Neural cell (in vitro differentiated cells): ENCODE data around the gene GHRL. TPM values are rescaled to one million over a fixed set of nuclear protein-coding genes. Genes with fewer than 3 reads are reported as not detected.

ENCODE experiments used
- H2AFZ ChIP-seq: fragments of 200-600, 300-800 bp; sonication (generic), shearing (Covaris generic); 2 replicates; pipeline ENCODE4 v1.6.0; 2014; ENCODE audit warnings: low read depth, mild to moderate bottlenecking, antibody characterized with exemption, low read length, moderate library complexity
- H3F3A ChIP-seq: fragments of 200-600 bp; shearing (Covaris generic); 2 replicates; pipeline ENCODE4 v1.6.1; 2016; ENCODE audit warnings: mild to moderate bottlenecking, moderate library complexity, mixed read lengths, antibody characterized with exemption, low read length; ENCODE audit not compliant: insufficient read depth, poor library complexity, severe bottlenecking
- H3K27ac ChIP-seq: fragments of 200-600, 300-800 bp; sonication (generic), shearing (Covaris generic); 2 replicates; pipeline ENCODE4 v1.5.1; 2014; ENCODE audit warnings: mild to moderate bottlenecking, low read length, moderate library complexity
- H3K27me3 ChIP-seq: fragments of 300-800, 200-600 bp; sonication (generic), shearing (Covaris generic); 2 replicates; pipeline ENCODE4 v1.6.0; 2014; ENCODE audit warnings: mild to moderate bottlenecking, low read depth, low read length, moderate library complexity; ENCODE audit not compliant: insufficient read depth
- H3K36me3 ChIP-seq: fragments of 300-800, 200-600 bp; sonication (generic), shearing (Covaris generic); 2 replicates; pipeline ENCODE4 v1.5.1; 2014; ENCODE audit warnings: mild to moderate bottlenecking, antibody characterized with exemption, low read length, moderate library complexity; ENCODE audit not compliant: insufficient read depth
- H3K4me2 ChIP-seq: fragments of 300-800, 200-600 bp; sonication (generic), shearing (Covaris generic); 2 replicates; pipeline ENCODE4 v1.6.0; 2014; ENCODE audit warnings: mild to moderate bottlenecking, low read length
- H3K4me3 ChIP-seq: fragments of 300-800, 200-600 bp; sonication (generic), shearing (Covaris generic); 2 replicates; pipeline ENCODE4 v1.5.1; 2014; ENCODE audit warnings: mild to moderate bottlenecking, low read length, moderate library complexity
- H3K79me2 ChIP-seq: fragments of 200-600 bp; shearing (Covaris generic); replicated peaks from 2 replicates; pipeline ENCODE4 v1.6.0; 2014; ENCODE audit warnings: mild to moderate bottlenecking, low read length, moderate library complexity; ENCODE audit not compliant: insufficient read depth
- H3K9ac ChIP-seq: fragments of 300-800, 200-600 bp; sonication (generic), shearing (Covaris generic); 2 replicates; pipeline ENCODE4 v1.6.1; 2016; ENCODE audit warnings: mild to moderate bottlenecking, low read length, mixed read lengths
- H3K9me2 ChIP-seq: fragments of 200-600 bp; shearing (Covaris generic); 2 replicates; pipeline ENCODE4 v1.6.1; 2016; ENCODE audit warnings: mild to moderate bottlenecking, low read length, mixed read lengths; ENCODE audit not compliant: insufficient read depth
- H3K9me3 ChIP-seq: fragments of 200-600, 300-800 bp; sonication (generic), shearing (Covaris generic); 2 replicates; pipeline ENCODE4 v1.6.1; 2016; ENCODE audit warnings: mild to moderate bottlenecking, mixed run types, low read length, moderate library complexity, mixed read lengths
- H4K20me1 ChIP-seq: fragments of 200-600 bp; shearing (Covaris generic); 2 replicates; pipeline ENCODE4 v1.6.1; 2016; ENCODE audit warnings: mild to moderate bottlenecking, mixed run types; ENCODE audit not compliant: insufficient read depth
- CTCF ChIP-seq: fragments of 450-650 bp; IDR thresholded peaks from 2 replicates; pipeline ENCODE4 v1.5.1; 2014; ENCODE audit warnings: antibody characterized with exemption, mild to moderate bottlenecking, moderate library complexity; ENCODE audit not compliant: poor library complexity, severe bottlenecking
- EP300 ChIP-seq: fragments of 450-650 bp; conservative IDR thresholded peaks from 2 replicates; pipeline ENCODE4 v1.6.1; 2014; ENCODE audit warnings: antibody characterized with exemption, mild to moderate bottlenecking, moderate library complexity; ENCODE audit not compliant: poor library complexity, severe bottlenecking
- EZH2 ChIP-seq: fragments of 200-600, 300-800 bp; shearing (Covaris generic), sonication (generic); IDR thresholded peaks from 2 replicates; pipeline ENCODE4 v1.6.1; 2014; ENCODE audit warnings: antibody characterized with exemption, low read length, borderline replicate concordance, mild to moderate bottlenecking; ENCODE audit not compliant: insufficient read depth, poor library complexity, severe bottlenecking
- MXI1 ChIP-seq: fragments of 450-650 bp; conservative IDR thresholded peaks from 2 replicates; pipeline ENCODE4 v1.6.1; 2014; ENCODE audit warnings: antibody characterized with exemption, mild to moderate bottlenecking; ENCODE audit not compliant: poor library complexity, severe bottlenecking
- POLR2AphosphoS5 ChIP-seq: IDR thresholded peaks from 2 replicates; pipeline ENCODE4 v1.6.1; 2012
- RAD21 ChIP-seq: fragments of 450-650 bp; conservative IDR thresholded peaks from 2 replicates; pipeline ENCODE4 v1.6.1; 2014; ENCODE audit warnings: antibody characterized with exemption, mild to moderate bottlenecking, moderate library complexity
- SMC3 ChIP-seq: fragments of 450-650 bp; conservative IDR thresholded peaks from 2 replicates; pipeline ENCODE4 v1.6.1; 2014; ENCODE audit warnings: antibody characterized with exemption, mild to moderate bottlenecking, moderate library complexity; ENCODE audit not compliant: poor library complexity
- TAF1 ChIP-seq: IDR thresholded peaks from 2 replicates; pipeline ENCODE4 v1.6.1; 2012; ENCODE audit warnings: low read depth
- polyA plus RNA-seq: library from polyadenylated mRNA; depleted of rRNA; stranded (reverse); fragments of >200 nt; gene quantifications from 2 replicates; pipeline ENCODE4 v1.2.3, GENCODE V29; 2014
- TF ChIP-seq, protein P1 (sequence below): IDR thresholded peaks from 2 replicates; pipeline ENCODE4 v1.6.1; 2012; ENCODE audit warnings: borderline replicate concordance

GHRL gene
- polyA plus RNA-seq, 1 donor from 2014 or later, result 2.8 TPM

DNA sequence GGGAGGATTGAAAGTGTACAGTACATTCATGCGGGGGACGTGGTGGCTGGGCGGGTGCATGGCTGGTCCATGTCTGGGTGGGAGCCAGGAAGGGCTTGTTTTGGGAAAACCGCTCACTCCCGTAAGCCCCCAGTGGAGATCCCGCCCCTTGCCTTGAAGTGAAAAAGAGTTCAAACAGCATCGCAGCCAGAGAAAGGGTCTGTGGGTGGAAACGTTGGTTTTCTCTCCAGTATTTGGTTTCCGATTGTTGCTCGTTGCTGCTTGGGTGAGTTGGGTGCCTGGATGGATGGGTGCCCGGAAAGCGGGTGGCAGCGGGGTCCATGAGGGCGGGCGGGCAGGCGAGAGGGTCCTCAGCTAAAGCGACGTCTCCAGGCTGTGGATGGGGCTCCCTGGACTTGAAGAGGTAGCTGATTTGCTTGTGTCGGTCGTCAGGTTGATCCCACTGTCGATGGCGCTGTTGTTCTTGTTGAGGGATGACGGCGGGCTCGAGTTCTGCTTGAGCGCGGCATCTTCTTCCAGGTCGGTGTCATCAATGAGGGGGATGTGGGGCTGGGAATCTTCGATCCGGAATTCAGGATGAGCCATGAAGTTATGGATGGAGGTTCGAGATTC is 35.8 kb upstream of the GHRL start:
- H3K27ac ChIP-seq, result no peak overlapping the region
- no peaks in the 10 kb centered on the region for H3K27me3 ChIP-seq
- H3K9me2 ChIP-seq, result no peaks in the 10 kb centered on the region
- H3F3A ChIP-seq, result no peaks in the 10 kb centered on the region
- no peaks in the 10 kb centered on the region for H3K79me2 ChIP-seq
- no peak overlapping the region for H2AFZ ChIP-seq
- TF ChIP-seq MXI1 (no peak), CTCF (no peak), TAF1 (no peak), SMC3 (no peak), EP300 (no peak), POLR2AphosphoS5 (no peak), RAD21 (no peak), EZH2 (no peak)
- TF ChIP-seq, protein P1, sequence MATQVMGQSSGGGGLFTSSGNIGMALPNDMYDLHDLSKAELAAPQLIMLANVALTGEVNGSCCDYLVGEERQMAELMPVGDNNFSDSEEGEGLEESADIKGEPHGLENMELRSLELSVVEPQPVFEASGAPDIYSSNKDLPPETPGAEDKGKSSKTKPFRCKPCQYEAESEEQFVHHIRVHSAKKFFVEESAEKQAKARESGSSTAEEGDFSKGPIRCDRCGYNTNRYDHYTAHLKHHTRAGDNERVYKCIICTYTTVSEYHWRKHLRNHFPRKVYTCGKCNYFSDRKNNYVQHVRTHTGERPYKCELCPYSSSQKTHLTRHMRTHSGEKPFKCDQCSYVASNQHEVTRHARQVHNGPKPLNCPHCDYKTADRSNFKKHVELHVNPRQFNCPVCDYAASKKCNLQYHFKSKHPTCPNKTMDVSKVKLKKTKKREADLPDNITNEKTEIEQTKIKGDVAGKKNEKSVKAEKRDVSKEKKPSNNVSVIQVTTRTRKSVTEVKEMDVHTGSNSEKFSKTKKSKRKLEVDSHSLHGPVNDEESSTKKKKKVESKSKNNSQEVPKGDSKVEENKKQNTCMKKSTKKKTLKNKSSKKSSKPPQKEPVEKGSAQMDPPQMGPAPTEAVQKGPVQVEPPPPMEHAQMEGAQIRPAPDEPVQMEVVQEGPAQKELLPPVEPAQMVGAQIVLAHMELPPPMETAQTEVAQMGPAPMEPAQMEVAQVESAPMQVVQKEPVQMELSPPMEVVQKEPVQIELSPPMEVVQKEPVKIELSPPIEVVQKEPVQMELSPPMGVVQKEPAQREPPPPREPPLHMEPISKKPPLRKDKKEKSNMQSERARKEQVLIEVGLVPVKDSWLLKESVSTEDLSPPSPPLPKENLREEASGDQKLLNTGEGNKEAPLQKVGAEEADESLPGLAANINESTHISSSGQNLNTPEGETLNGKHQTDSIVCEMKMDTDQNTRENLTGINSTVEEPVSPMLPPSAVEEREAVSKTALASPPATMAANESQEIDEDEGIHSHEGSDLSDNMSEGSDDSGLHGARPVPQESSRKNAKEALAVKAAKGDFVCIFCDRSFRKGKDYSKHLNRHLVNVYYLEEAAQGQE, result no peak
- H3K36me3 ChIP-seq, result no peaks in the 10 kb centered on the region
- H3K4me2 ChIP-seq, result no peak overlapping the region
- no peak overlapping the region for H3K9ac ChIP-seq
- H4K20me1 ChIP-seq, result no peaks in the 10 kb centered on the region
- no peaks in the 10 kb centered on the region for H3K9me3 ChIP-seq
- H3K4me3 ChIP-seq, result no peak overlapping the region

DNA sequence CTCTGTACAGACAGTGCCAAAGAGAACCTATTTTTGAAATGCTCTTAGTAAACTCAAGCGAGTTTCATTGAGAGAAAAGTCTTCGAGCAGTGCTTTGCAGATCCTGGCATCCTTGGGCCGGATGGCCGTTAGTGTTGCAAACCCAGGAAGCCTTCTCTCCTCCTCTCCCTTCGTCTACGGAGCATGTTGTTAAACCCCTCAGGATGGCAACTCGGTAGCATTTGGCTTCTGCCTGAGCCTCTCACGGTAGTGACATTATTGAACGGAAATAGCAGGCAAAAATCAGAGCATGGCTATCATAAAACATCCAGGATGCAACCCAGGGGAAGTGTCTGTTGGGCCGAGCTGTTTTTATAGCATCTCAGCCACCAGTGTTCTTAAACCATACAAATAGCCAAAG is 34.8 kb upstream of the GHRL start:
- Histone ChIP-seq H3K9me2 (no peaks in the 10 kb centered on the region), H3K4me3 (no peak overlapping the region), H4K20me1 (no peaks in the 10 kb centered on the region), H3K79me2 (no peaks in the 10 kb centered on the region), H3K9ac (no peak overlapping the region), H3F3A (no peaks in the 10 kb centered on the region), H3K36me3 (no peaks in the 10 kb centered on the region), H2AFZ (no peak overlapping the region), H3K27me3 (no peaks in the 10 kb centered on the region), H3K27ac (no peak overlapping the region), H3K9me3 (no peaks in the 10 kb centered on the region), H3K4me2 (no peak overlapping the region)
- TF ChIP-seq RAD21 (no peak), SMC3 (no peak), EZH2 (no peak), MXI1 (no peak), POLR2AphosphoS5 (no peak), EP300 (no peak), CTCF (no peak), TAF1 (no peak)
- TF ChIP-seq, protein P1, result no peak
